ENCODE data around the gene TMEM61.
"Not testable (repeated sequence)": the region's sequence is repeated elsewhere in the genome, so short reads cannot be mapped to it uniquely, and the experiment has no call there.

The TMEM61 gene

DNA sequence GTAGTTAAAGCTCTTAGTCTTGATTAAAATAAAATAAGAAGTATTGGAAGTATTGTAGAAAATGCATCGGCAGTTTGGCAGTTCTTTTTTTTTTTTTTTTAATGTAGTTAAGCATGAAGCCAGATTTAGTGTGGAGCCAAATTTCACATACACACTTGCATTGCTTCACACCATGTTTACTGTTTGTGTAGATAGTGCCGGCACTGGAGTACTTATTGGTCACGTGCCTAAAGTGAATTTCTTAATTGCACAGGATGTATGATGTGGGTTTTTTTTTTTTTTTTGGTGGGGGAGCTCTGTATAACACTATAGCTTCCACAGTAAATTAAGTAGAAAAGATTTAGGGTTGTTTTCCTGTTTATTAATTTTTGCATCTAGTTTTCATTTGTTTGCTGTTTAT, 21.2 kb upstream of the TMEM61 start:
- TF ChIP-seq, protein P1, sequence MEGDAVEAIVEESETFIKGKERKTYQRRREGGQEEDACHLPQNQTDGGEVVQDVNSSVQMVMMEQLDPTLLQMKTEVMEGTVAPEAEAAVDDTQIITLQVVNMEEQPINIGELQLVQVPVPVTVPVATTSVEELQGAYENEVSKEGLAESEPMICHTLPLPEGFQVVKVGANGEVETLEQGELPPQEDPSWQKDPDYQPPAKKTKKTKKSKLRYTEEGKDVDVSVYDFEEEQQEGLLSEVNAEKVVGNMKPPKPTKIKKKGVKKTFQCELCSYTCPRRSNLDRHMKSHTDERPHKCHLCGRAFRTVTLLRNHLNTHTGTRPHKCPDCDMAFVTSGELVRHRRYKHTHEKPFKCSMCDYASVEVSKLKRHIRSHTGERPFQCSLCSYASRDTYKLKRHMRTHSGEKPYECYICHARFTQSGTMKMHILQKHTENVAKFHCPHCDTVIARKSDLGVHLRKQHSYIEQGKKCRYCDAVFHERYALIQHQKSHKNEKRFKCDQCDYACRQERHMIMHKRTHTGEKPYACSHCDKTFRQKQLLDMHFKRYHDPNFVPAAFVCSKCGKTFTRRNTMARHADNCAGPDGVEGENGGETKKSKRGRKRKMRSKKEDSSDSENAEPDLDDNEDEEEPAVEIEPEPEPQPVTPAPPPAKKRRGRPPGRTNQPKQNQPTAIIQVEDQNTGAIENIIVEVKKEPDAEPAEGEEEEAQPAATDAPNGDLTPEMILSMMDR (IDR thresholded peaks at IDR 0.05; ENCODE audit: insufficient read depth, low read depth, low read length, missing control alignments), result no peak
- H3K4me3 ChIP-seq (ENCODE audit: low read length), result no peak overlapping the region
- no peak for DNase-seq (ENCODE audit: low read depth)

DNA sequence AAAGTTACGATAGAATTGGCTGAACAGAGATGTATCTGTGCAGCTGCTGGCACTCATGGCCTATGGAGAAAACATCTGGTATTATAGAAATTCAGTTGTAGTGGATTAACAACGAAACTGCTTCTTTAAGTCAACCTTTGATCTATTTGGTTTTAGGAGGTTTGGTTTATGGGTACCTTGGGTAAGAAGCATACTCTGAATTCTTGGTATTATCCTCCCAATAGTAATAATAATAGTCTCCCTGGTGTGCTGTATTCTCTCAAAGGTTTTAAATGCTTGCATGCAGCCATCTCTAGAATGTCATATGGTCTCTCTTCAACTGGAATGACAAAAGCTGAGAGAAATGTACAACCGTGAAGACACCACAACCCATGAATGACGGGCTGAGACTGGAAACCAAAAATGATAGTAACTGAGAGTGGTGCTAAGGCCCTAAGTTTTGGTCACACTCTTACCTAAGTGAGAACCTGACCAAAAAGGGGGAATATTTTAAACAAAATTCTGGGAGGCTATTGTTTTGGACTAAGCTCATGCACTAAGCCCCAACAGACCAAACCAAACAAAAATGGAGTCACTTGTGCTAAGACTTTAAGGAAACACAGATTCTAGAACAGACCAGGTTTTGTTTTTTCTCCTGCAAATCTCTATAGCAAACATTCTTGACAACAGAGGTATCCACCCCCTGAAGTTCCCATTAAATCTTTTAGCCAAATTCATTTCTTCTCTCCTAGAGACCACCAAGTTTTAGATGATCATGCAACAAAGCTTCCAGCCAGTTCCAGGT, 17.6 kb upstream of the TMEM61 start:
- H3K4me3 ChIP-seq (ENCODE audit: low read length), result no peak overlapping the region
- TF ChIP-seq, protein P1 (IDR thresholded peaks at IDR 0.05; ENCODE audit: insufficient read depth, low read depth, low read length, missing control alignments), result no peak
- DNase-seq (ENCODE audit: low read depth), result no peak

DNA sequence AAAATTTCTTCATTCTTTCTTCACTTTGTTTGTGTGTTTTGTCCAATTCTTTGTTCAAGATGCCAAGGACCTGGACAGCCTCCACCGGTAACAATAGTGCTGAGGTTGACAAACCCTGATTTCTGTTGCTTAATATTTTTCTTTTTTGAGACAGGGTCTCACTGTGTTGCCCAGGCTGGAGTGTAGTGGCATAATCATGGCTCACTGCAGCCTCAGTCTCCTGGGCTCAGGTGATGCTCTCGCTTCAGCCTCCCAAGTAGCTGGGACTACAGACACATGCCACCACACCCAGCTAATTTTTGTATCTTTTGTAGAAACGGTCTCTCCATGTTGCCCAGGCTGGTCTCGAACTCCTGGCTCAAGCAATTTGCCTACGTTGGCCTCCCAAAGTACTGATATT, 16.6 kb upstream of the TMEM61 start:
- H3K4me3 ChIP-seq (ENCODE audit: low read length); DNase-seq (ENCODE audit: low read depth): not testable (repeated sequence)

DNA sequence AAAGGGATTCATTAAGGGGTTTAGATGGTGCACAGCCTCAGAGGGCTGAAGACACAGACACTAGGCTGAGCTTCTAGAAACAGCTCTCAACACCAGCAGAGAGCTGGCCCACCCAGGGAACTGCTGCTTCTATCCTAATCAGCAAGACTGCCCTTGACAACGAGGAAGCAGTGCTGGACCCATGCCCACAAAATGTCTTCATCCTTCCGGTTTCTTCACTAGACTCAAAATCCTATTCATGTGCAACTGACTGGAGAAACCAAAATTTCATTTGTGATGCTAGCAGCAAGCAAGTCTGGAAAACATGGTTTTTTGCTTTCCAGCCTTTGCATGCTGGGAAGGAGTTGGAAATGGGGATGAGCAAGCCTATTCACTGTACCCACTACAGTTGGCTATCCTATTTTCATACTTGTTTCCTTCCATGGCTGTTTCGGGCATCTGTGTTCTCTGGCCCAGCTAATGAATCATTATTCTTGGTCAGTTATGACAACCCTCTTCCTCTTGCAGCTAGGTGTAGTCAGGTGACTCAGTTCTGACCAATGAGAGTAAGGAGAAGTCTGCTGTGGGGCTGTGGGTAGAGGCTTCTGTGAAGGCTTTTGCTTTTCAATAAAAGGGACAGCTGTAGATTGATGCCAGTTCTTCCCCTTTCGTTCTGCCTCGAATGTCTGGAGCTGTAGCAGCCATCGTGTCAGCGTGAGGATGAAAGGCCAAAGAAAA, 14.6 kb upstream of the TMEM61 start:
- DNase-seq (ENCODE audit: low read depth), result peak; percentile 74
- no peak overlapping the region for H3K4me3 ChIP-seq (ENCODE audit: low read length)

DNA sequence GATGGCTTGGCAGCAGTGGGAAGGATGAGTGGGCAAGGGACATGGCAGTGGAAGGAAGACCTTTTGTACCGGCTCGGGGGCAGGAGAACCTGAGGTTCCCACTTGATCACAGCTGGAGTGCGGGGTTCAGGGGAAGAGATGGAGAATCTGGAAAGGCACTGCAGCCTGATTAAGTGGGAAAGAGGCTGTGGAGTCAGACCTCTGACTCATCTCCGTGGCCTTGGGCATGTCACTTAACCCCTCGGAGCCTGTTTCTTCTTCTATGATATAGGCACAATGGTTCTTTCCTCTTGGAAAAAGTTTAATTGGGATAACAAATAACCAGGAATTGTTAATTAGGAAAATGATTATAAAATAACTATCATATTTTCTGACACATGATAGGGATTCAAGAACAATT, 13.1 kb upstream of the TMEM61 start:
- TF ChIP-seq, protein P1 (IDR thresholded peaks at IDR 0.05; ENCODE audit: insufficient read depth, low read depth, low read length, missing control alignments), result no peak
- peak; percentile 68 for DNase-seq (ENCODE audit: low read depth)
- H3K4me3 ChIP-seq (ENCODE audit: low read length), result no peak overlapping the region

More for the DNA sequence above, 14.6 kb upstream of the TMEM61 start:
- TF ChIP-seq, protein P1 (IDR thresholded peaks at IDR 0.05; ENCODE audit: insufficient read depth, low read depth, low read length, missing control alignments), result no peak

DNA sequence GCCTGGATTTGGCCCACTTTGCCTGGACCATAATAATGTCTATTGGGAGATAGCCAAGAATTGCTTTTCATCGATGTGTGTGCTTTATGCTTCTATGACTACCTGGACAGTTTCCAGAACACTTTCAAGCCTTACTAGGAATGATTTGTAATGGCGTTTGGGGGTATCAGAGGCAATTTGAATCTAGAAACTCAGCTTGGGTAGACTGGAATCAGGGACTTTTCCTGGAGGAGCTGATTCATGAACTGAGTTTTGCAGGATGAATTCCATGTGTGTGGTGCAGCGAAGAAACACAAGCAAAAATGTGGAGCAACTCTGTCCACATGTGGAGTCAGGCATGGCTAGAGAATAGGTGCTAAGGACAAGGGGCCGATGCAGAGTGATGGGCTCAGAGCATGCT, 11.9 kb upstream of the TMEM61 start:
- TF ChIP-seq, protein P1 (IDR thresholded peaks at IDR 0.05; ENCODE audit: insufficient read depth, low read depth, low read length, missing control alignments), result no peak
- no peak for DNase-seq (ENCODE audit: low read depth)
- no peak overlapping the region for H3K4me3 ChIP-seq (ENCODE audit: low read length)

DNA sequence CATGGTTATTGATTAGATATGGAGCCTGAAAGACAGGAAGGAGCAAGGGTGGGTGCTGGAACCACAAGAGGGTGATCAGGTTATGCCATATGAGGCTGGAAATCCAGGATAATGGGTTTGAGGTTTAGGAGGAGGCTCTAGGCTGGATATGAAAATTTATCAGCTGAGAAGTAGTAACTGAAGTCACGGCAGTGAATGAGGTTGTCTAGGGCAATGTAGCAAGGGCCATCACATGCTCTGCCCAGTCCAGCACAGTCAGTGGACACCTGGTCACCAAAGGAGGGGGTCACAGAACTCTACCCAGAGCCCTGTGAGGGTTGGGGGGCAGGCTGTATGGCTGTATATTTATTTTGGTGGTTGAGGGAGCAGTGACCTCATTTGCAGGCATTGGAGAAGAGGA, 10.5 kb upstream of the TMEM61 start:
- DNase-seq (ENCODE audit: low read depth), result no peak
- TF ChIP-seq, protein P1 (IDR thresholded peaks at IDR 0.05; ENCODE audit: insufficient read depth, low read depth, low read length, missing control alignments), result no peak
- no peak overlapping the region for H3K4me3 ChIP-seq (ENCODE audit: low read length)

Measured in epithelial cell of esophagus (primary cell).